Hematopoietic multipotent progenitor cell treated with erythropoietin and hydrocortisone succinate and interleukin-3 and kit ligand, for 4 days (in vitro differentiated cells): Measurements from ENCODE around the gene USP15.
A peak's percentile ranks its signal among the peaks of the same experiment; 100 is the strongest.
"Not testable (repeated sequence)": the region's sequence is repeated elsewhere in the genome, so short reads cannot be mapped to it uniquely, and the experiment has no call there.

Experiments used
- DNase-seq: peaks from one replicate; pipeline ENCODE4 v3.0.0-alpha.2; 2015

Gene USP15

GRCh38 chr12:62332598-62332997 lies 72.4 kb downstream of the USP15 start:
- no peak for DNase-seq

DNA sequence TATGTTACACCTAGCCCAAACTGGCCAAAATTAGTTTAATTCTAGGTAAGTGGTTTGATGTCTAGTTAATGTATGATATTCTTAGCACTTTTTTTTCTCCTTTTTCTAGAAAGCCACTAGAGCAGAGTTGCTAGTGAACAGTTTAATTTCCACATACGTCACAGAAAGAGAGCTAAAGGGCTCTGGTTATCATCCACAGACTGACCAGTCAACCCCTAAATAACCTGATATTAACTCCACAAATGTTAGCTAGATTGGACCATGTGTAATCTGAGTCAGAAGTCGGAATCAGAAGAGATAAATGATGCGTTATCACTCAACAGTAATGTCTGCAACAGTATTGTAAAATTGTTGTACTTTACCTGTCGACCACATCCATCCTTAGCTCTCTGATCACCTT lies 74.9 kb downstream of the USP15 start:
- DNase-seq: no peak

DNA sequence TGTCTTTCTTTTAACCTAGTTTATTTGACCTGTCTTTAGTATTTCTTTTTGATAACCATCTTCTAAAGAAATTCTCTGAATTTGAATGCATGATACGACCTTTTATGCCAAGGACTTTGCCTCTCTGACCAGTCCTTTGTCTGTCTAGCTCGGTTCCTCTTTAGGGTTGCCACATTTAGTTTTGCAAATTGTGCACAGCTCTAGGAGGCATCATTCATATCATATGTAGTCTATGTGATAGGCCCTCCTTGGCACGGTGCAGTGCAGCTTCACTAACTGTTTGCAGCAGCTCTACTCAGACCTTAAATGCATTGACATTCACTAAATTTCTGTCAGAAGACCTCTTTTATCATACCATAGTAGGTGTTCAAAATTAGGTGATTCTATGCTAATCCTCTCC lies 75.6 kb downstream of the USP15 start:
- peak; percentile 30 for DNase-seq

DNA sequence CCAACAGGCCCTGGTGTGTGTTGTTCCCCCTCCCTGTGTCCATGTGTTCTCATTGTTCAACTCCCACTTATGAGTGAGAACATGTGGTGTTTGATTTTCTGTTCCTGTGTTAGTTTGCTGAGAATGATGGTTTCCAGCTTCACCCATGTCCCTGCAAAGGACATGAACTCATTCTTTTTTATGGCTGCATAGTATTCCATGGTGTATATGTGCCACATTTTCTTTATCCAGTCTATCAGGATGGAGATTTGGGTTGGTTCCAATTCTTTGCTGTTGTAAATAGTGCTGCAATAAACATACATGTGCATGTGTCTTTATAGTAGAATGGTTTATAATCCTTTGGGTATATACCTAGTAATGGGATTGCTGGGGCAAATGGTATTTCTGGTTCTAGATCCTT lies 77.4 kb downstream of the USP15 start:
- DNase-seq: not testable (repeated sequence)

DNA sequence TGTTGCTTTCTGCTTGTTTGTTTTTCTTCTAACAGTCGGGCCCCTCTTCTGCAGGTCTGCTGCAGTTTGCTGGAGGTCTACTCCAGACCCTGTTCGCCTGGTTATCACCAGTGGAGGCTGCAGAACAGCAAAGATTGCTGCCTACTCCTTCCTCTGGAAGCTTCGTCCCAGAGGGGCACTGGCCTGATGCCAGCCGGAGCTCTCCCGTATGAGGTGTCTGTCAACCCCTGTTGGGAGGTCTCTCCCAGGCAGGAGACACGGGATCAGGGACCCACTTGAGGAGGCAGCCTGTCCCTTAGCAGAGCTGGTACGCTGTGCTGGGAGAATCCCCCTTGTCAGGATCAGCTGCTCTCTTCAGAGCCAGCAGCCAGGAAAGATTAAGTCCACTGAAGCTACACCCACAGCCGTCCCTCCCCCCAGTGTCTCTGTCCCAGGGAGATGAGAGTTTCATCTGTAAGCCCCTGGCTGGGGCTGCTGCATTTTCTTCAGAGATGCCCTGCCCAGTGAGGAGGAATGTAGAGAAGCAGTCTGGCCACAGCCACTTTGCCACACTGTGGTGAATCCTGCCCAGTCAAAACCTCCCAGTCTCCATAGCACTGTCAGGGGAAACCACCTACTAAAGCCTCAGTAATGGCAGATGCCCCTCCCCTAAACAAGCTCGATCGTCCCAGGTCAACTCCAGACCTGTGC lies 82.6 kb downstream of the USP15 start:
- DNase-seq: not testable (repeated sequence)

- DNase-seq: not testable (repeated sequence)
These were observed 83.3 kb downstream of the USP15 start for GRCh38 chr12:62343304-62344120.

- DNase-seq: not testable (repeated sequence)
These were observed 84.7 kb downstream of the USP15 start for GRCh38 chr12:62344731-62345556.

GRCh38 chr12:62345667-62346066 lies 85.5 kb downstream of the USP15 start:
- no peak for DNase-seq

DNA sequence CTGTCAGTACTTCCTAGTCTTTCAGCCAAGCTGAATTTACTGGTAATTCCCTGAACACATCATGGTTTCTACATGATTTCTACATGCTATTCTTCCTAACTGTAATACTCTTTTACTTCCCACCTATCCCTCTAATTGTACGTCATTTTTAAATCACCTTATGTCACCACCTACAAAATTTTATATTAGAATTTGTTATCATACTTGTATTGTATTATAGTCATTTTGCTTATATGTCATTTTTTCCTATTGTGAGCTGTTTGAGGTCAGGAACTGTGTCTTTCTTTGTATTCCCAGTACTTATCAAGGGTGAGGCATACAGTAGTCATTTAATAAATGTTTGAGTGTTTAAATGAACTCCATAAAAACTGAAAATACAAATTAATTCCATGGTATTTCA lies 86.6 kb downstream of the USP15 start:
- no peak for DNase-seq

DNA sequence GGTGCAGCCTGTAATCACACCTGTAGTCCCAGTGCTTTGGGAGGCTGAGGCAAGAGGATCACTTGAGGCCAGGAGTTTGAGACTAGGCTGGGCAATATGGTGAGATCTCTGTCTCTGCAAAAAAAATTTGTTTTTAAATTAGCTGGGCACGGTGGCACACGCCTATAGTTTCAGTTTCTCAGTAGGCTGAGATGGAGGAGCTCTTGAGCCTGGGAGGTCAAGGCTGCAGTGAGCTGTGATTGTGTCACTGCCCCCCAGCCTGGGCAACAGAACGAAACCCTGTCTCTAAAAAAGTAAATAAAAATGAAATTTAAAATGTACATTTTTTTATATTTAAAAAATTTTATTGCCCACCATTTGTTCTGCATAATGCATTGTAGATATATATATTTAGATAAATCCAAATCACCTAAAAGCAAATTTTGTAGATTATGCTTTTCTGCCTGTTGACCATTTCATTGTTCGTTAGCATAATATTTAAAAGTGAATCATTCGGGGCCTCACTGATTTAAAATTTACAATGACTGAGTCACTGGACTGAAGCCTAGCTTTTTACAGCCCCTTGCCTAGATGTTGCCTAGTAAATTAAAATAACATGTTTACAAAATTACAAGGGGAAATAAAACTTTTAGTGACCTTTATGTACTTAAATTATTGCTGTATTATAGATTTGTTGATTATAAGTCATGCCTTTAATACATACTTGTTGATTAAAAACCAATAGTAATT lies 87.9 kb downstream of the USP15 start:
- no peak for DNase-seq

DNA sequence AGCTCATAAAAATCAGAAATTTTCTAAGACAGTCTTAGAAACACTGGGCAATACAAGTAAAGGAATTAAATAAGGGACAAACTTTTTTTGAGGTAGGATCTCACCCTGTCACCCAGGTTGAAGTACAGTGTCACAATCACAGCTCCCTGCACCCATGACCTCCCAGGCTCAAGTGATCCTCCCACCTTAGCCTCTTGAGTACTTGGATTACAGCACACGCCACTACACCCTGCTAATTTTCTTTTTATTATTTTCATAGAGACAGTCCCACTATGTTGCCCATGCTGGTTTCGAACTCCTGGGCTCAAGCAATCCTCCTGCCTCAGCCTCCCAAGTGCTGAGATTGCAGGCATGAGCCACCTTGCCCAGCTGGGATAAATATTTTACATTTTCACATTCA lies 90.3 kb downstream of the USP15 start:
- no peak for DNase-seq

DNA sequence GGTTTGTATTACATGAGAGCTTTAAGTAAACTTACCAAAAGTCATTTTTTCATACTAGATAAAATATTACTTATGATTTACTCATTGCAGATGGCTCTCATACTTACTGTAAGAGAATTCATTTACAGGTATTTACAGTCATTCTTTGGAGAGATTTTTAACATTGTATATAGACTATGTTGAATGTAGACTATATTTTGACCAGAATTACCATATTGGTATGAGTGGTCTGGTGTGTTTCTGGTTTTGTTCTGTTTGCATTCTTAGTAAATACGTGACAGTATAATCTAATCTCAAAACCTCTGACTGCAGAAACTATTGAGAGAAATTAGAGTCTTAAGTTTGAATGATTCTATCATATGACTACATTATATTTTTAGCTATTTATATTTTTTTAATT lies 91.1 kb downstream of the USP15 start:
- no peak for DNase-seq

- no peak for DNase-seq
These were observed 100.8 kb downstream of the USP15 start for GRCh38 chr12:62361048-62361447.

DNA sequence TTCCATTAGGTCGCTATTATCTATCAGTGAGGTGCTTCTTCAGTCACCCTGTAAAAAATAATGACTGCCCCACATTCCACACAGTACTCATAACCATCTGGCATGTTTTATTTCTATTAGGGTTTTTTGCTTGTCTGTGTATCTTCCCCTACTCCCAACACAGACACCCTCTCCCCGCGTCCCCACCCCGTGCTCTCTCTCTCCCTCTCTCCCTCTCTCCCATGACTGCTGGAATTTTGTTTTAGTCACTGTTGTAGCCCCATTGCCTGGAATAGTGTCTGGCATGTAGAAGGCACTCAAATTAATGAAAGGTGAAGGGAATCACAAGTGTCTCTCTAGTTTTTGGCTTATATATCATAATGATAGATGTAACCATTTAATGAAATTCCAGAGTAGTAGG lies 103.3 kb downstream of the USP15 start:
- no peak for DNase-seq

GRCh38 chr12:62364697-62365096 lies 104.5 kb downstream of the USP15 start:
- DNase-seq: not testable (repeated sequence)

DNA sequence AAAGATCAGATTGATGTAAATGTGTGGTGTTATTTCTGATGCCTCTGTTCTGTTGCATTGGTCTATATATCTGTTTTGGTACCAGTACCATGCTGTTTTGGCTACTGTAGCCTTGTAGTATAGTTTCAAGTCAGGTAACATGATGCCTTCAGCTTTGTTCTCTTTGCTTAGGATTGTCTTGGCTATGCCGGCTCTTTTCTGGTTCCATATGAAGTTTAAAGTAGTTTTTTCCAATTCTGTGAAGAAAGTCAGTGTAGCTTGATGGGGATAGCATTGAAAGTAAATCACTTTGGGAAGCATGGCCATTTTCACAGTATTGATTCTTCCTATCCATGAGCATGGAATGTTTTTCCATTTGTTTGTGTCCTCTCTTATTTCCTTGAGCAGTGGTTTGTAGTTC lies 105.6 kb downstream of the USP15 start:
- not testable (repeated sequence) for DNase-seq

DNA sequence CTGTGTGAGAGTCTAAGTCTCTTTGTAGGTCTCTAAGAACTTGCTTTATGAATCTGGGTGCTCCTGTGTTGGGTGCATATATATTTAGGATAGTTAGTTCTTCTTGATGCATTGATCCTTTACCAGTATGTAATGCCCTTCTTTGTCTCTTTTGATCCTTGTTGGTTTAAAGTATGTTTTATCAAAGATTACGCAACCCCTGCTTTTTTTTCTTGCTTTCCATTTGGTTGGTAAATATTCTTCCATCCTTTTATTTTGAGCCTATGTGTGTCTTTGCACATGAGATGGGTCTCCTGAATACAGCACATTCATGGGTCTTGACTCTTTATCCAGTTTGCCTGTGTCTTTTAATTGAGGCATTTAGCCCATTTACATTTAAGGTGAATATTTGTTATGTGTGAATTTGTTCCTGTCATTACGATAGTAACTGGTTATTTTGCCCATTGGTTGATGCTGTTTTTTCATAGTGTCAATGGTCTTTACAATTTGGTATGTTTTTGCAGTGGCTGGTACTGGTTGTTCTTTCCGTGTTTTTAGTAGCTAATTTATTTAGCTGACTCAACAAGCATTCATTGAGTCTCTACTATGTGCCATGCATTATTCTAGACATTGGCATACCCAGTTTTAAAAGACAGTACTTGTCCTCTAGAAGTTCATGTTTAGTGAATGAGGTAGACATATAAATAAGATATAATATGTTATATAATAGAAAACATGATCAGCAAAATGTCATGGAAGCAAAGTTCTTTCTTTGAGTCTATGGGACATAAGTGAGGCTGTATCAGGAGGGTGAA lies 108.4 kb downstream of the USP15 start:
- DNase-seq: not testable (repeated sequence)

GRCh38 chr12:62370189-62370588 lies 110.0 kb downstream of the USP15 start:
- DNase-seq: peak; percentile 45

- DNase-seq: no peak
These were observed 111.5 kb downstream of the USP15 start for GRCh38 chr12:62371661-62372060.

GRCh38 chr12:62372134-62372533 lies 111.9 kb downstream of the USP15 start:
- DNase-seq: peak; percentile 43

GRCh38 chr12:62372825-62373224 lies 112.6 kb downstream of the USP15 start:
- DNase-seq: no peak

DNA sequence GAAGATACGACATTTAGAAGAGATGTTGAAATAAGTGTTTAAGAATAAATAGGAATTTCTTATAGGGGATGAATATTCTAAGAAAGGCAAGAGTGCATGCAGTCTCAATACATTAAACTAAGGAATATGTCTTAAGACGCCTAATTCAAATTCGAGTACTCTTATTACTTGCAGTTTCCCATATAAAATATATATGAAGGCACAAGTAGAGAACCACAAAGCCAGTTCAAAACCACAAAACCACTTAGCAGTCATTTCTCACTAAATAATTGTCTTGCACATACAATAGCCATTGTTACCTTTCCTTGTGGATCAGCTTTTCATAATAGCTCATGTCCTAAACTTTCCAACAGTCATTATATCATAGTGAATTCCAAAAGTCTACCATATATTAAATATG lies 115.4 kb downstream of the USP15 start:
- DNase-seq: peak; percentile 32
